ENCODE results near the gene PRPF19.

GRCh38 chr11:60914633-60915247, 8.4 kb upstream of the PRPF19 start:
- TF ChIP-seq CTCF (IDR thresholded peaks at IDR 0.05) (no peak), POLR2A (IDR thresholded peaks at IDR 0.05) (no peak)

Measured in gastroesophageal sphincter (tissue), 3 donors.